ENCODE measurements around the gene KDM2A.

The KDM2A gene

DNA sequence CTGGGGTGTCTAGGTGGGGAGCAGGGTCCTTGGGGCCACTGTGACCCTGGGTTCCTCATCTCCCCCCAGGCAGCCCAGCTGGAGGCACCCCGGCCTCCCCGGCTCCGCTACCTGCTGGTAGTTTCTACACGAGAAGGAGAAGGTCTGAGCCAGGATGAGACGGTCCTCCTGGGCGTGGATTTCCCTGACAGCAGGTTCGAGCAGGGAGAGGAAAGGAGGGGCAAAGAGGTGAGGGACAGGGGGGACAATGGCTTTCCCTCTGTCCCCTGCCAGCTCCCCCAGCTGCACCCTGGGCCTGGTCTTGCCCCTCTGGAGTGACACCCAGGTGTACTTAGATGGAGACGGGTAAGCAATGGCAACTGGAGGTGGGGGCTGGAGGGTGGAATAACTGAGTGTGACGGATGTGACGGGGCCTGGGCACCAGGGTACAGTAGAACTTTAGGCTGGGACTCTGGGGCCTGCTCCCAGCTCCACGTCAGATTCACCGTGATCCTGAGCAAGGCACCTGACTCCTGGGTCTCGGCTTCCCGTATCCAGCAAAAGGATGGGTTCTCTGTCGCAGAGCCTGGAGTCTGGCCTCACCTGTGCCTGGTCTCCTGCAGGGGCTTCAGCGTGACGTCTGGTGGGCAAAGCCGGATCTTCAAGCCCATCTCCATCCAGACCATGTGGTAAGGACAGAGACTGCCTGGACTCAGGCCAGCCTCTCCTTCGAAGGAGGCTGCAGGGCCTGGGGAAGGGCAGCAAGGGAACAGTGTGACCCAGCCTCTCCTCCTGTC, 187.9 kb downstream of the KDM2A start:
- DNase-seq = no peak

DNA sequence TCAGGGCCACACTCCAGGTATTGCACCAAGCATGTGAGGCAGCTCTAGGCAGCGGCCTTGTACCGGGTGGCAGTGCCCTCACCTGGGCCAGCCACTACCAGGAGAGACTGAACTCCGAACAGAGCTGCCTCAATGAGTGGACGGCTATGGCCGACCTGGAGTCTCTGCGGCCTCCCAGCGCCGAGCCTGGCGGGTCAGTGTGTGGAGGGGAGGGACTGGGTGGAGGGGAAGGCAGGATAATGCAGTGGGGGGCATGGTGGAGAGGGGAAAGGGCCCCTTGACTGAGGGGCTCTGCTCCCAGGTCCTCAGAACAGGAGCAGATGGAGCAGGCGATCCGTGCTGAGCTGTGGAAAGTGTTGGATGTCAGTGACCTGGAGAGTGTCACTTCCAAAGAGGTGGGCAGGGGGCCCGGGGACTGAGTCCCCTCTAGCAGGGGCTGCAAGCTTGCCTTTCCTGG, 188.5 kb downstream of the KDM2A start:
- DNase-seq = no peak

Measured in NCI-H2107 (cell line).